Mucosa of stomach (tissue), 1 donor: ENCODE data around the gene NPAS3.

Source experiments
- H3K27me3 ChIP-seq: one replicate; pipeline ENCODE4 v1.7.0; 2013; ENCODE audit warnings: mild to moderate bottlenecking, low read length; ENCODE audit not compliant: control insufficient read depth, insufficient read depth
- H3K36me3 ChIP-seq: one replicate; pipeline ENCODE4 v1.7.0; 2013; ENCODE audit warnings: low read length; ENCODE audit not compliant: control insufficient read depth, insufficient read depth
- H3K4me1 ChIP-seq: one replicate; pipeline ENCODE4 v1.7.0; 2013; ENCODE audit warnings: mild to moderate bottlenecking, low read length; ENCODE audit not compliant: control insufficient read depth, insufficient read depth
- H3K4me3 ChIP-seq: one replicate; pipeline ENCODE4 v1.7.0; 2013; ENCODE audit warnings: low read length
- H3K9ac ChIP-seq: one replicate; pipeline ENCODE4 v1.7.0; 2013; ENCODE audit warnings: mild to moderate bottlenecking, low read length, moderate library complexity
- H3K9me3 ChIP-seq: one replicate; pipeline ENCODE4 v1.7.0; 2013; ENCODE audit warnings: mild to moderate bottlenecking, low read length, moderate library complexity; ENCODE audit not compliant: control insufficient read depth
- donor health status: Pancreatic carcinoma.

The NPAS3 gene

GRCh38 chr14:33035416-33036194 is 96.9 kb downstream of the NPAS3 start:
- Histone ChIP-seq H3K4me1 (no peaks in the 10 kb centered on the region), H3K27me3 (no peaks in the 10 kb centered on the region), H3K36me3 (no peaks in the 10 kb centered on the region), H3K9me3 (no peaks in the 10 kb centered on the region), H3K9ac (no peak overlapping the region), H3K4me3 (no peak overlapping the region)

- Histone ChIP-seq H3K9me3 (no peaks in the 10 kb centered on the region), H3K27me3 (no peaks in the 10 kb centered on the region), H3K4me3 (no peak overlapping the region), H3K9ac (no peak overlapping the region), H3K36me3 (no peaks in the 10 kb centered on the region), H3K4me1 (no peaks in the 10 kb centered on the region)
These were observed 100.6 kb downstream of the NPAS3 start for GRCh38 chr14:33039311-33039710.

GRCh38 chr14:33040372-33041140 is 101.9 kb downstream of the NPAS3 start:
- no peaks in the 10 kb centered on the region for H3K9me3 ChIP-seq
- H3K4me3 ChIP-seq, result no peak overlapping the region
- no peaks in the 10 kb centered on the region for H3K27me3 ChIP-seq
- H3K36me3 ChIP-seq, result no peaks in the 10 kb centered on the region
- H3K9ac ChIP-seq, result no peak overlapping the region
- no peaks in the 10 kb centered on the region for H3K4me1 ChIP-seq

GRCh38 chr14:33042591-33042990 is 103.9 kb downstream of the NPAS3 start:
- Histone ChIP-seq H3K4me3 (no peak overlapping the region), H3K9me3 (no peaks in the 10 kb centered on the region), H3K9ac (no peak overlapping the region), H3K27me3 (no peaks in the 10 kb centered on the region), H3K4me1 (no peaks in the 10 kb centered on the region), H3K36me3 (no peaks in the 10 kb centered on the region)

- Histone ChIP-seq H3K9ac (no peak overlapping the region), H3K4me3 (no peak overlapping the region), H3K27me3 (no peaks in the 10 kb centered on the region), H3K9me3 (no peaks in the 10 kb centered on the region), H3K36me3 (no peaks in the 10 kb centered on the region), H3K4me1 (no peaks in the 10 kb centered on the region)
These were observed 107.1 kb downstream of the NPAS3 start for GRCh38 chr14:33045760-33046159.

GRCh38 chr14:33052943-33053342 is 114.3 kb downstream of the NPAS3 start:
- H3K9me3 ChIP-seq, result no peaks in the 10 kb centered on the region
- H3K4me1 ChIP-seq, result no peaks in the 10 kb centered on the region
- H3K36me3 ChIP-seq, result no peaks in the 10 kb centered on the region
- H3K4me3 ChIP-seq, result no peak overlapping the region
- no peaks in the 10 kb centered on the region for H3K27me3 ChIP-seq
- no peak overlapping the region for H3K9ac ChIP-seq

- H3K9me3 ChIP-seq, result no peaks in the 10 kb centered on the region
- no peak overlapping the region for H3K9ac ChIP-seq
- H3K27me3 ChIP-seq, result no peaks in the 10 kb centered on the region
- H3K4me3 ChIP-seq, result no peak overlapping the region
- H3K36me3 ChIP-seq, result no peaks in the 10 kb centered on the region
- no peaks in the 10 kb centered on the region for H3K4me1 ChIP-seq
These were observed 117.5 kb downstream of the NPAS3 start for GRCh38 chr14:33056213-33056612.

- Histone ChIP-seq H3K9ac (no peak overlapping the region), H3K4me3 (no peak overlapping the region), H3K36me3 (no peaks in the 10 kb centered on the region), H3K4me1 (no peaks in the 10 kb centered on the region), H3K9me3 (no peaks in the 10 kb centered on the region), H3K27me3 (no peaks in the 10 kb centered on the region)
These were observed 118.9 kb downstream of the NPAS3 start for GRCh38 chr14:33057585-33057984.

- Histone ChIP-seq H3K27me3 (no peaks in the 10 kb centered on the region), H3K4me1 (no peaks in the 10 kb centered on the region), H3K36me3 (no peaks in the 10 kb centered on the region), H3K4me3 (no peak overlapping the region), H3K9me3 (no peaks in the 10 kb centered on the region), H3K9ac (no peak overlapping the region)
These were observed 123.1 kb downstream of the NPAS3 start for GRCh38 chr14:33061667-33062325.

- Histone ChIP-seq H3K36me3 (no peaks in the 10 kb centered on the region), H3K4me1 (no peaks in the 10 kb centered on the region), H3K9me3 (no peaks in the 10 kb centered on the region), H3K27me3 (no peaks in the 10 kb centered on the region), H3K9ac (no peak overlapping the region), H3K4me3 (no peak overlapping the region)
These were observed 123.8 kb downstream of the NPAS3 start for GRCh38 chr14:33062476-33062875.

- H3K36me3 ChIP-seq, result no peaks in the 10 kb centered on the region
- no peak overlapping the region for H3K4me3 ChIP-seq
- no peaks in the 10 kb centered on the region for H3K4me1 ChIP-seq
- no peak overlapping the region for H3K9ac ChIP-seq
- H3K27me3 ChIP-seq, result no peaks in the 10 kb centered on the region
- H3K9me3 ChIP-seq, result no peaks in the 10 kb centered on the region
These were observed 124.2 kb downstream of the NPAS3 start for GRCh38 chr14:33062881-33063280.

GRCh38 chr14:33063521-33063920 is 124.8 kb downstream of the NPAS3 start:
- no peak overlapping the region for H3K4me3 ChIP-seq
- H3K27me3 ChIP-seq, result no peaks in the 10 kb centered on the region
- H3K4me1 ChIP-seq, result no peaks in the 10 kb centered on the region
- no peak overlapping the region for H3K9ac ChIP-seq
- H3K36me3 ChIP-seq, result no peaks in the 10 kb centered on the region
- no peaks in the 10 kb centered on the region for H3K9me3 ChIP-seq
